Activated gamma-delta T cell treated with anti-CD3 and anti-CD28 coated beads, Interleukin-2, amount 50 U/mL, for 16 hours (primary cell): Measurements from ENCODE around the gene LRP1.

Source experiments
- DNase-seq: peaks from one replicate; pipeline ENCODE4 v3.0.0-alpha.2; 2020; ENCODE audit warnings: low read depth

Gene LRP1

GRCh38 chr12:57225680-57226210 lies 97.5 kb downstream of the LRP1 start:
- no peak for DNase-seq

- no peak for DNase-seq
Measured at GRCh38 chr12:57226588-57227314, 98.5 kb downstream of the LRP1 start.

- no peak for DNase-seq
Measured at GRCh38 chr12:57227315-57228115, 99.2 kb downstream of the LRP1 start.

- no peak for DNase-seq
Measured at GRCh38 chr12:57229046-57229633, 100.9 kb downstream of the LRP1 start.

- DNase-seq = peak; percentile 89
Measured at GRCh38 chr12:57229634-57230380, 101.5 kb downstream of the LRP1 start, which contains the start of gene SHMT2. TSS of gene SHMT2 (plus strand) at chr12:57229711. CDS start at chr12:57229779, 68 bp downstream.

- no peak for DNase-seq
Measured at GRCh38 chr12:57230381-57231155, 102.3 kb downstream of the LRP1 start.

- no peak for DNase-seq
Measured at GRCh38 chr12:57231276-57232021, 103.2 kb downstream of the LRP1 start.

- DNase-seq = no peak
Measured at GRCh38 chr12:57232156-57232756, 104.0 kb downstream of the LRP1 start.

- DNase-seq = no peak
Measured at GRCh38 chr12:57233357-57234232, 105.3 kb downstream of the LRP1 start.

- no peak for DNase-seq
Measured at GRCh38 chr12:57234233-57234570, 105.9 kb downstream of the LRP1 start.

GRCh38 chr12:57234571-57235016 lies 106.3 kb downstream of the LRP1 start:
- DNase-seq = no peak

- no peak for DNase-seq
Measured at GRCh38 chr12:57235017-57235727, 106.9 kb downstream of the LRP1 start.

GRCh38 chr12:57235728-57236131 lies 107.4 kb downstream of the LRP1 start:
- no peak for DNase-seq

GRCh38 chr12:57236201-57236924 lies 108.1 kb downstream of the LRP1 start:
- DNase-seq = no peak

- no peak for DNase-seq
Measured at GRCh38 chr12:57236925-57237595, 108.8 kb downstream of the LRP1 start.

GRCh38 chr12:57237596-57237931 lies 109.3 kb downstream of the LRP1 start:
- no peak for DNase-seq
